Measurements from ENCODE around the gene SYNJ1.
"Not testable (repeated sequence)": the region's sequence is repeated elsewhere in the genome, so short reads cannot be mapped to it uniquely, and the experiment has no call there.

SYNJ1 gene, protein sequence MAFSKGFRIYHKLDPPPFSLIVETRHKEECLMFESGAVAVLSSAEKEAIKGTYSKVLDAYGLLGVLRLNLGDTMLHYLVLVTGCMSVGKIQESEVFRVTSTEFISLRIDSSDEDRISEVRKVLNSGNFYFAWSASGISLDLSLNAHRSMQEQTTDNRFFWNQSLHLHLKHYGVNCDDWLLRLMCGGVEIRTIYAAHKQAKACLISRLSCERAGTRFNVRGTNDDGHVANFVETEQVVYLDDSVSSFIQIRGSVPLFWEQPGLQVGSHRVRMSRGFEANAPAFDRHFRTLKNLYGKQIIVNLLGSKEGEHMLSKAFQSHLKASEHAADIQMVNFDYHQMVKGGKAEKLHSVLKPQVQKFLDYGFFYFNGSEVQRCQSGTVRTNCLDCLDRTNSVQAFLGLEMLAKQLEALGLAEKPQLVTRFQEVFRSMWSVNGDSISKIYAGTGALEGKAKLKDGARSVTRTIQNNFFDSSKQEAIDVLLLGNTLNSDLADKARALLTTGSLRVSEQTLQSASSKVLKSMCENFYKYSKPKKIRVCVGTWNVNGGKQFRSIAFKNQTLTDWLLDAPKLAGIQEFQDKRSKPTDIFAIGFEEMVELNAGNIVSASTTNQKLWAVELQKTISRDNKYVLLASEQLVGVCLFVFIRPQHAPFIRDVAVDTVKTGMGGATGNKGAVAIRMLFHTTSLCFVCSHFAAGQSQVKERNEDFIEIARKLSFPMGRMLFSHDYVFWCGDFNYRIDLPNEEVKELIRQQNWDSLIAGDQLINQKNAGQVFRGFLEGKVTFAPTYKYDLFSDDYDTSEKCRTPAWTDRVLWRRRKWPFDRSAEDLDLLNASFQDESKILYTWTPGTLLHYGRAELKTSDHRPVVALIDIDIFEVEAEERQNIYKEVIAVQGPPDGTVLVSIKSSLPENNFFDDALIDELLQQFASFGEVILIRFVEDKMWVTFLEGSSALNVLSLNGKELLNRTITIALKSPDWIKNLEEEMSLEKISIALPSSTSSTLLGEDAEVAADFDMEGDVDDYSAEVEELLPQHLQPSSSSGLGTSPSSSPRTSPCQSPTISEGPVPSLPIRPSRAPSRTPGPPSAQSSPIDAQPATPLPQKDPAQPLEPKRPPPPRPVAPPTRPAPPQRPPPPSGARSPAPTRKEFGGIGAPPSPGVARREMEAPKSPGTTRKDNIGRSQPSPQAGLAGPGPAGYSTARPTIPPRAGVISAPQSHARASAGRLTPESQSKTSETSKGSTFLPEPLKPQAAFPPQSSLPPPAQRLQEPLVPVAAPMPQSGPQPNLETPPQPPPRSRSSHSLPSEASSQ (N-terminal part only)

GRCh38 chr21:32727687-32728455 is at the start of gene SYNJ1:
Gene SYNJ1, minus strand, starts transcription at chr21:32728013. Its CDS starts 1,118 bp downstream, at chr21:32726895.
- peak; percentile 97 for DNase-seq (ENCODE audit: low spot score)

GRCh38 chr21:32777269-32777668 is 49.5 kb upstream of the SYNJ1 start:
- no peak for DNase-seq (ENCODE audit: low spot score)

DNA sequence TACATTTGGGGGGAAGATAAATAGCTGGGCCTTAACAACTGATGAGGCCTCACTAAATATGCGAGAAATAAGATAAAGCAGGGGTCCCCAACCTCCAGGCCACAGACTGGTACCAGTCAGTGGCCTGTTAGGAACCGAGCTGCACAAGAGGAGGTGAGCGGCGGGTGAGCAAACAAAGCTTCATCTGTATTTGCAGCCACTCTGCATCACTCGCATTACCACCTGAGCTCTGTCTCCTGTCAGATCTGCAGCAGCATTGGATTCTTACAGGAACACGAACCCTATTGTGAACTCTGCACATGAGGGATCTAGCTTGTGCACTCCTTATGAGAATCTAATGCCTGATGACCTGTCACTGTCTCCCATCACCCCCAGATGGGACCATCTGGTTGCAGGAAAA is 48.9 kb upstream of the SYNJ1 start:
- DNase-seq (ENCODE audit: low spot score): no peak

GRCh38 chr21:32773048-32773344 is 45.2 kb upstream of the SYNJ1 start:
- not testable (repeated sequence) for DNase-seq (ENCODE audit: low spot score)

GRCh38 chr21:32772281-32773047 is 44.7 kb upstream of the SYNJ1 start:
- peak; percentile 53 for DNase-seq (ENCODE audit: low spot score)

DNA sequence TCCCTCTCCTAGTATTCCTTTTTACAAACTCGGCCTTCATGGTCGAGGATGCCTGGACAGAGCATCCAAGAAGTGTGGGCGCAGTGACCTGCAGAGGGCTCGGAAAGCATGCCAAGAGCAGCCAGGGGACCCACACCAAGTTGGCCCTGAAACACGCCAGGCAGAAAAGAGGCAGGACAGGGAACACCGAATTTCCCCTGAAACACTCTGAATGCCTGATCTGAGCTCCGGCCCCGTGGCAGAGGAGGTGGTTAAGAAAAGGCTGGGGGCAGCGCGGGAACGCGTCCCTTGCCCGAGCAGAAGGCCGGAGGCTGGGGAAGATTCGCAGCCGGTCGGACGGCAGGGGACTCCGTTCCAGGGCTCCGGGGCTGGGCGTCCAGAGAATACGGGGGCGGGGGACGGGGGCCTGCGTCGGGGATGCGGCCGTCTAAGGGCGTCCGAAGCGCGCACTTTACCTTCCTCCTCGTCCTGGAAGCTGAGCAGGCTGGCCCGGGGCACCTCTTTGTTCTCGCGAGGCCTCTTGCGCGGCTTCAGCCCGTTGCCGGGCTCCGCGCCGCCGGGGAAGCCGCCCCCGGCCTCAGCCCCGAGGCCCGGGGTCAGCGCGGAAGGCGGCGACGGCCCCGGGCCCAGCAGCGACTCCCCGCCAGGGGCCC is 43.2 kb upstream of the SYNJ1 start:
- DNase-seq (ENCODE audit: low spot score): peak; percentile 53

- no peak for DNase-seq (ENCODE audit: low spot score)
Observed at GRCh38 chr21:32768530-32768929, 40.7 kb upstream of the SYNJ1 start.

DNA sequence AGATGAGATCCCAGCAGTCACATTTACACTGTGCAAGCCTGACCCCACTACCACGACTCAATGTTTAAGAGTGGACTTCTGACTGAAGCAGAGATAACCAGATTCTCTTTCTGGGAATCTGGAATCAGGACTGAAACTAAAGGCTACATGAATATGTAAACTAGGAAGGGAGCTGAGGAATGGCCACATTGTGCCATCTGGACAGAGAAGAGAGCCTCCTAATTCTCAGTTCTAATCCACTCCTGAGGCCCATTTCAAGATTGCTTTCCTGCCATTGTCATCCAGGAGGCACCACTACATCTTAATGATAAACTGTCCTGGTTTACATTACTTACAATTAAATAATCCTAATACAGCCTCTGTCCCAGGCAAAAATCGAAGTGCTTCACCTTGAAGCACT is 37.2 kb upstream of the SYNJ1 start:
- no peak for DNase-seq (ENCODE audit: low spot score)

DNA sequence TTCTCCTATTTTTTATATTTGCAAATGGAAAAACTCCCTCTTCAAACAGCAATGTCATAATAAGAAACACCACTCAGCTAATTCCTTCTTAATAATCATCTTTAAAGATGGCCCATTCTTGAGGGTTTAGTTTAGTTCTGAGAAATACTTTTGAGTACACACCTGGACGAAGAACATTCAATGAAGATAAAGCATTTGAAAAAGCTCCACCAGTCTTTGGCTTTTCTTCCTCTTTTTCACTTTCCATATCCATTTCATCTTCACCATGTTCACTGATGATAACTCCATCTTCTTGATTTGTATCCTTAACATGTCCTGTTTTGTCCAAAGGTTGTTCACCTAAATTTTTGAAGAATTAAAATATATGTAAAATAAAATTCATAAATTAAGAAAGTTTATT is 36.4 kb upstream of the SYNJ1 start:
- DNase-seq (ENCODE audit: low spot score): no peak

DNA sequence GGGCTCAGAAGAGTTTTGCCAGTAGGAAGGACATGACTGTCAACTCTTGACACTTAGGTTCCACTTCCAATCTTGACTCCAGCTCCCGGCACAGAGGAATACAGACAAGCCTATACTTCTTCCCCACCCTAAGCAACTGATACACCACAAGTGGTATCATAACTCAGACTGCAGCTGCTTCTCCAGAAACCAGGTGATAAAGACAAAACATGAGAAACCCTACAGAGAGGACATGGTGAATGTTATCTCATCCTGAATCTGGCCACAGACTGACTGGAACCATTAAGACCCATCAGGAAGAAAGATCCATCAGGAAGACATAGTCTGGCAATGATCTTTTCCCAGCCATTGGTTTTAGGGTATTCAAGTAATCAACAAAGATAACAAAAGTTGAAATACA is 30.0 kb upstream of the SYNJ1 start:
- no peak for DNase-seq (ENCODE audit: low spot score)

DNA sequence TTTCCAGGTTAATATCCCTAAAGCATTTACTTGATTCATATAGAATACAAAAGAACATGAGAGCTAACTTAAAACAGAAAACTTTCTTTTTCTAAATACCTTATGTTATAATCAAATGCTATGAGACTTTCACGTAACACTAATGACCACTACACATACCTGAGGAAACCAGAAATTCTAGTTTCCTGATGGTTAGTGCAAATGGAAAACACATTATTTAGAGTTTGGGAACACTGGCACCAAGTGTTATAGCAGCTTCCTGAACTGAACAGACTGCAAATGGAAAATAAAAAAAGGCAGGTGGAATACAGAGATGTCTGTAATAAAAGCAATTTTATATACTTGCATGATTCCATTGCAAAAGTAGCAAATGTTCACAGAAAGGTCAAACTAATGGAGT is 28.3 kb upstream of the SYNJ1 start:
- no peak for DNase-seq (ENCODE audit: low spot score)

GRCh38 chr21:32753818-32754585 is 26.2 kb upstream of the SYNJ1 start:
- no peak for DNase-seq (ENCODE audit: low spot score)

DNA sequence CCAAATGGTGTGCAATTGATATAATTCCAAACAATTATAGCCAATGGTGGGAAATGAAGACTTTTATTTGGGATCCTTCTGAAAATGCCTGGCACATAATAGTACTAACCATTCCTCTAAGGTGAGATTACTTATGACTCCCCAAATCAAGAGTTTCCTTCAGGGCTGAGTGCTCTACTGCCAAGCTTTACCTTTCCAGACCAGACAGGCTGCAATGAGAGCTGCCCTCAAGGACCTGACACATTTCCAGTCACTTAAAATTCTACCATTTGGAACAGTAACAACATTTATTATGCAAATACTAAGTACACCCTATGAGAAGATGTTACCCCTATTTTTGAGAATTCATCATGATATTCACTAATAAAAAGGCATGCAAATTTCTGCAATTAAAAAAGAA is 22.6 kb upstream of the SYNJ1 start:
- DNase-seq (ENCODE audit: low spot score): no peak

- DNase-seq (ENCODE audit: low spot score): no peak
Observed at GRCh38 chr21:32749662-32750061, 21.8 kb upstream of the SYNJ1 start.

GRCh38 chr21:32748529-32748928 is 20.7 kb upstream of the SYNJ1 start:
- DNase-seq (ENCODE audit: low spot score): no peak

GRCh38 chr21:32747396-32747795 is 19.6 kb upstream of the SYNJ1 start:
- no peak for DNase-seq (ENCODE audit: low spot score)

DNA sequence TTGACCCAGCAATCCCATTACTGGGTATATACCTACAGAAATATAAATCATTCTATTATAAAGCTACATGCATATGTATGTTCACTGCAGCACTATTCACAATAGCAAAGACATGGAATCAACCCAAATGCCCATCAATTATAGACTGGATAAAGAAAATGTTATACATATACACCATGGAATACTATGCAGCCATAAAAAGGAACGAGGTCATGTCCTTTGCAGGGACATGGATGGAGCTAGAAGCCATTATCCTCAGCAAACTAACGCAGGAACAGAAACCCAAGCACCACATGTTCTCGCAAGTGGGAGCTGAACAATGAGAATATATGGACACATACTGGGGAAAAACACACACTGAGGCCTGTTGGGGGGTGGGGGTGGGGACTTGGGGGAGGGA is 18.9 kb upstream of the SYNJ1 start:
- DNase-seq (ENCODE audit: low spot score): not testable (repeated sequence)

GRCh38 chr21:32742396-32742795 is 14.6 kb upstream of the SYNJ1 start:
- DNase-seq (ENCODE audit: low spot score): no peak

DNA sequence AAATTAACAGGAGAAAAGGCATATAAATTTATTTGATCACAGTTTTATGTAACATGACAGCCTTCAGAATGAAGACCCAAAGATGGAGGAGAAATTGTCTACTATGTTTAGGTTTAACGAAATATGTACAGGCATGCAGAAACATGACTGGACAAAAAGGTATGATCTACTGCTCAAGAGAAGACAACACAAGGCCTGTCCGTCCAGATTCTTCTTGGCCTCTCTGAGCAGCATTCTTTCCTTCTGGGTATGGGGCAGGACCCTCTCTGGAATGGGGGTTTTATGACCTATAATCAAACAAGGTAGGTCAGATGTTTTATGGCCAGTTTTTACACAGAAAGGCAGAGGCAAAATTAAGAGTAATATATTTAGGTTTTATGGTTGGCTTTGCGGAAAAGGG is 13.5 kb upstream of the SYNJ1 start:
- DNase-seq (ENCODE audit: low spot score): no peak

- DNase-seq (ENCODE audit: low spot score): no peak
Observed at GRCh38 chr21:32739946-32740345, 12.1 kb upstream of the SYNJ1 start.
